Left ventricle myocardium inferior (tissue), 1 donor: ENCODE results near the gene GNG7. TPM values are rescaled to one million over a fixed set of nuclear protein-coding genes. Genes with fewer than 3 reads are reported as not detected.

Experiments
- DNase-seq: peaks from one replicate; pipeline ENCODE4 v3.0.0-alpha.2; 2020
- H3K27ac ChIP-seq: fragments of 200-600 bp; replicated peaks from 2 replicates; pipeline ENCODE4 v1.8.0; 2021
- H3K27me3 ChIP-seq: fragments of 200-600 bp; 2 replicates; pipeline ENCODE4 v1.8.0; 2021; ENCODE audit warnings: low read depth
- H3K36me3 ChIP-seq: fragments of 200-600 bp; 2 replicates; pipeline ENCODE4 v1.8.0; 2021
- H3K4me1 ChIP-seq: fragments of 200-600 bp; 2 replicates; pipeline ENCODE4 v1.8.0; 2021
- H3K4me3 ChIP-seq: fragments of 200-600 bp; 2 replicates; pipeline ENCODE4 v1.8.0; 2021; ENCODE audit warnings: mild to moderate bottlenecking, moderate library complexity
- H3K9me3 ChIP-seq: fragments of 200-600 bp; replicated peaks from 2 replicates; pipeline ENCODE4 v1.8.0; 2021
- CTCF ChIP-seq: fragments of 200-600 bp; IDR thresholded peaks from 2 replicates; pipeline ENCODE4 v1.8.0; 2021; ENCODE audit warnings: antibody characterized with exemption, mild to moderate bottlenecking, borderline replicate concordance
- intact Hi-C: fragments of 100-400 bp; cut with micrococcal nuclease; formaldehyde crosslinking; loops from one replicate; pipeline ENCODE4 v1.11.0; 2022
- total RNA-seq: library from RNA; stranded (reverse); fragmentation: NEBNext Ultra II Directional; extraction: Animal tissue kit (Norgen Biotek cat#: 25700); gene quantifications from one replicate; pipeline ENCODE4 v1.2.1, GENCODE V29; 2021
- donor health status: DM: no; HTN: yes; CAD: no; lungs with severe emphysema.

The GNG7 gene
- total RNA-seq, 1 donor from 2014 or later = 46.6 TPM

GRCh38 chr19:2639999-2640398, 62.5 kb downstream of the GNG7 start:
- Histone ChIP-seq H3K27me3 (peaks cover 10% of the 10 kb centered on the region), H3K4me1 (peaks cover 30% of the 10 kb centered on the region), H3K27ac (no peak overlapping the region), H3K4me3 (no peak overlapping the region), H3K36me3 (no peaks in the 10 kb centered on the region), H3K9me3 (no peaks in the 10 kb centered on the region)
- no peak for DNase-seq
- intact Hi-C loops = loop anchor here (10.0 kb wide), 1 partner anchor 235 kb away; no protein-coding TSS in a partner anchor
- no peak for TF ChIP-seq CTCF

GRCh38 chr19:2638417-2638940, 64.0 kb downstream of the GNG7 start:
- Histone ChIP-seq H3K36me3 (no peaks in the 10 kb centered on the region), H3K4me3 (no peak overlapping the region), H3K4me1 (peaks cover 43% of the 10 kb centered on the region), H3K27me3 (peaks cover 10% of the 10 kb centered on the region), H3K9me3 (no peaks in the 10 kb centered on the region), H3K27ac (no peak overlapping the region)
- TF ChIP-seq CTCF = no peak
- intact Hi-C loops = no loop called here
- DNase-seq = no peak

GRCh38 chr19:2636897-2637683, 65.4 kb downstream of the GNG7 start:
- H3K36me3 ChIP-seq = no peaks in the 10 kb centered on the region
- peaks cover 10% of the 10 kb centered on the region for H3K27me3 ChIP-seq
- TF ChIP-seq CTCF = peak; percentile 83
- intact Hi-C loops = no loop called here
- H3K4me3 ChIP-seq = no peak overlapping the region
- peak; percentile 69 for DNase-seq
- no peaks in the 10 kb centered on the region for H3K9me3 ChIP-seq
- H3K27ac ChIP-seq = no peak overlapping the region
- H3K4me1 ChIP-seq = peaks cover 41% of the 10 kb centered on the region

- peaks cover 41% of the 10 kb centered on the region for H3K4me1 ChIP-seq
- H3K36me3 ChIP-seq = no peaks in the 10 kb centered on the region
- peaks cover 10% of the 10 kb centered on the region for H3K27me3 ChIP-seq
- no peak overlapping the region for H3K4me3 ChIP-seq
- no peak for TF ChIP-seq CTCF
- H3K9me3 ChIP-seq = peaks cover 5% of the 10 kb centered on the region
- H3K27ac ChIP-seq = peak overlapping the region; percentile 92
- intact Hi-C loops = no loop called here
- DNase-seq = no peak
Measured at GRCh38 chr19:2636141-2636896, 66.2 kb downstream of the GNG7 start.

GRCh38 chr19:2634960-2635359, 67.5 kb downstream of the GNG7 start:
- no peak for DNase-seq
- Histone ChIP-seq H3K27me3 (peaks cover 10% of the 10 kb centered on the region), H3K4me3 (peak overlapping the region; percentile 51), H3K9me3 (peaks cover 16% of the 10 kb centered on the region), H3K36me3 (no peaks in the 10 kb centered on the region), H3K27ac (peak overlapping the region; percentile 92), H3K4me1 (peaks cover 41% of the 10 kb centered on the region)
- intact Hi-C loops = no loop called here
- no peak for TF ChIP-seq CTCF
